Superior temporal gyrus (tissue), 1 donor: ENCODE data around the gene SULF2.

Source experiments
- DNase-seq: peaks from one replicate; pipeline ENCODE4 v3.0.0-alpha.2; 2016; ENCODE audit errors: extremely low spot score

The SULF2 gene

DNA sequence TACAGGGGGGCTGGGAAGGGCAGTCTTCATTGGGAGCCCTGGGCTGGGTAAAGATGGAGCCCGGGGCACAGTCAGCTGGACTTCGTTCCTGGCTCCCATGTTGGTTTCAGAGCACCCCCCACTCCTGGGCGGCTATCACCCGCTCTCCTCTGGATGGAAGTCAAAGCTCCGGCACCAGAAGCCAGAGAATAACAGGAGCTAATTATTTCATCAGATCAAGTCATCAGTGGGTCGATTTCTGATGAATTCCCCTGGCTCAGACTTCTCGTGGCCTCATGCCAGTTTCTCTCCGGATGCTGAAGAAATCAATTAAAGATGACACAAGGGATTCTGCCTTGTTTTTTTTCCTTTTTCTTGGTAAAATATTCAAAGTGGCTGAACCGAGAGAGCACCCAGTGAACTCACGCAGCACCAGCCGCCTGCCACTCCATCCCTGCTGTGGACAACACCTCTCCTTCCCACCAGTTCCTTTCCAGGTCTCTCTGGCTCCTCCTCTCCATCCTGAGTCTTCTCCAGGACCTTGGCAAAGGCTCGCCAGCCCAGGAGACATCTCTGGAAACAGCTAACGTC, 22.5 kb downstream of the SULF2 start:
- DNase-seq: no peak

GRCh38 chr20:47761482-47762047, 23.7 kb downstream of the SULF2 start:
- no peak for DNase-seq

- no peak for DNase-seq
Observed at GRCh38 chr20:47760686-47761481, 24.4 kb downstream of the SULF2 start.

- DNase-seq: no peak
Observed at GRCh38 chr20:47758517-47759450, 26.5 kb downstream of the SULF2 start.

- no peak for DNase-seq
Observed at GRCh38 chr20:47757145-47758035, 27.9 kb downstream of the SULF2 start.

- no peak for DNase-seq
Observed at GRCh38 chr20:47754946-47755652, 30.2 kb downstream of the SULF2 start.

GRCh38 chr20:47754388-47754715, 30.9 kb downstream of the SULF2 start:
- DNase-seq: no peak

DNA sequence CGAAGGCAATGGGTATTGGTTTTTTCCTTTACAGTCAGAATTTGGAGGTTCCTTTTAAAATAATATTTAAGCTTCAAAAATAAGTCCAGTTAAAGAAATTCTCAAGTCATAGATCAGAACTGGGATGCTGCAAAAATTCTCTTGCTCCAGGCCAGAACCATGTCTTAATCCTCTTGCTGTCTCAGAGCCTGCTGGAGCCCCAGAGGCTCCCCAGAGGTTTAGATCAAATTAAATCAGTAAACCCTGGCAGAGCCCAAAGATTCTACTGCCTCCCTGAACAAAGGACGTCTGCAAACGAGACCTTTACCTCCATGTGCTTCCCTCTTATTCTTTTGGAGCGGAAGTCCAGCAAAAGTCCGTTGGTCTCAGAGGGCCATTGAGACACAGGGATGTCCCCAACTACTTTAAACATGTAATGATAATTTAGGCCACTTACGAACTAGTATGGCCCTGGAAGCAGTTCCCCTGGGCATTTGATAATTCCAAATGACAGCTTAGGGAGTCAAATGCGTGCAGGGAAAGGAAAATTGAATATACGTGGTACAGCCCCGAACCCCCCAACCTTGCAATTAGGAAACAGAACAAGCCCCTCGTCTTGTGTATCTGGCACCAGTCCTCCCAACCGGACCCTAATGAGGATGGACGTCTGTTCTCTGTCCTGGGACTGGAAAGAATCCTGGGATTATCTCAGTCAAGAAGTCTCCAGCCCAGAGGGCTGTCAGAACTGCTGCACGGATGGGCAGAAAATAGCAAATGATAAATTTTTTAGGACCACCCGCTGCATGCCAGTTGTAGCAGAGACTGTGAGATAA, 31.5 kb downstream of the SULF2 start:
- DNase-seq: no peak

DNA sequence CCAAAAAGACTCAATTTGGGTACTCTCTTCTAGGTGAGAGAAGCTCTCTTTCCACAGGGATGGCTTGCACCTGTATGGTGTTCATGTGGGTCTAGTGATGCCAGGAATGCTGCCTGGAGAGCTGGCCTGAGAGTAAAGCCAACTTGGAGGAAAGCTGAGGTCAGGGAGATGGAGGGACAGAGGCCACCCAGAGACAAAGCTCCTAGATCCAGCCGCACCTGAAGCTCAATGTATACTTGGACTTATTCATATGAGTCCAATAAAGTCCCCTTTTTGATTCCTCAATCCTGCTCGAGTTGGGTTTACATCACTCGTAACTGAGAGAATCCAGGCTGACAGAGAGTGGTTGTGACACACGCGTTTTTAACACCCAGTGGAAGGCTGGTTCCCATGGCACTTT, 33.8 kb downstream of the SULF2 start:
- DNase-seq: no peak

GRCh38 chr20:47749339-47749738, 35.9 kb downstream of the SULF2 start:
- DNase-seq: no peak

DNA sequence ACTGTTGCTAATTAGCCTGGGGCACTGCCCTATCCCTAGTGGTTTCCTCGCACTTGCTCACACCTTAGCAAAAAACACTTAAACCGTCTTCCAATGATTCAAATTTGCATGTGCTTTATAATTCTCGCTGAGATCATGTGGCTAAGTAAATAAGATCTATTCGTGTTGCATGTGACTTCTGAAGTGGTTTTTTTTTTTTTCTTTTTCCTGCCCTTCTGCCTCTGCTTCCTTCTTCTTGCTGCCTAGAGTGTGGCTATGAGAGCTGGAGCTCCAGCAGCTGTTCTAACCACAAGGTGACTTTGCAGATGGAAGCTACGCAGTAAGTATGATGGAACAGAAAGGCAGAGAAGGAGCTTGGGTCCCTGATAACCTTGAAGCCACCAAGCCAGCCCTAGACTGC, 36.5 kb downstream of the SULF2 start:
- no peak for DNase-seq

DNA sequence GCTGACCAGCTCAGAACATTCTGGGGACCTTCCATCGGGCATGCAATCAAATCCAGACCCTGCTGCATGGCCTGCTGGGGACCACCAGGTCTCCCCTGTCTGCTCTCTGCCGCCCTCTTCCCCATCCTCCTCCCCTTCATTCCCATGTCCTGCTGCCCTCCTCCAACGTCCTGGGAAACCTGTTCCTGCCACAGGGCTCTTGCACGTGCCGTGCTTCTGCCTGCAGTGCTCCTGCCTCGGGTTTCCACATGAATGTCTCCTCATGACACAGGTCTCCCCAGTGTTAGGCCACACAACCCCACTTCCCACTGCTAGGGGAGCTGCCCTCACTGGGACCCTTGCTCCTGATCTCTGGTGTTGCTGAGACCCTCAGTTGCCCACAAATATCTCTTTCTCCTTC, 37.2 kb downstream of the SULF2 start:
- DNase-seq: no peak

DNA sequence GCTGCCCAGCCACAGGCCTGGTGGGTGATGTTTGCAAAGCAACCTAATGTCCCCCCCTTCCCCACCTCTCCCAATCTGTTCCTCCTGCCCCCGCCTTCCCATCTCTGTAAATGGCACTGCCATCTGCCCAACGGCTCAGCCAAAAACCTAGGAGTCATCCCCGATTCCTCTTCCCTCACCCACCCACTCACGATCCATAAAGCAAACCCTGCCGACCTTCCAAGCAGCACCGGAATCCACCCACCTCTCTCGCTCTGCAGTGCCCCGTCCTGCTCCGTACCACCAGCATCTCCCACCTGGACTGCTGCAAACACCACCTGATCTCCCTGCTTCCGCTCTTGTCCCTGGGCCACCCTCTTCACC, 37.6 kb downstream of the SULF2 start:
- DNase-seq: no peak

GRCh38 chr20:47744803-47745202, 40.5 kb downstream of the SULF2 start:
- DNase-seq: no peak

- DNase-seq: no peak
Observed at GRCh38 chr20:47743671-47744070, 41.6 kb downstream of the SULF2 start.

- no peak for DNase-seq
Observed at GRCh38 chr20:47741669-47742608, 43.3 kb downstream of the SULF2 start.

GRCh38 chr20:47740862-47741184, 44.5 kb downstream of the SULF2 start:
- DNase-seq: no peak

DNA sequence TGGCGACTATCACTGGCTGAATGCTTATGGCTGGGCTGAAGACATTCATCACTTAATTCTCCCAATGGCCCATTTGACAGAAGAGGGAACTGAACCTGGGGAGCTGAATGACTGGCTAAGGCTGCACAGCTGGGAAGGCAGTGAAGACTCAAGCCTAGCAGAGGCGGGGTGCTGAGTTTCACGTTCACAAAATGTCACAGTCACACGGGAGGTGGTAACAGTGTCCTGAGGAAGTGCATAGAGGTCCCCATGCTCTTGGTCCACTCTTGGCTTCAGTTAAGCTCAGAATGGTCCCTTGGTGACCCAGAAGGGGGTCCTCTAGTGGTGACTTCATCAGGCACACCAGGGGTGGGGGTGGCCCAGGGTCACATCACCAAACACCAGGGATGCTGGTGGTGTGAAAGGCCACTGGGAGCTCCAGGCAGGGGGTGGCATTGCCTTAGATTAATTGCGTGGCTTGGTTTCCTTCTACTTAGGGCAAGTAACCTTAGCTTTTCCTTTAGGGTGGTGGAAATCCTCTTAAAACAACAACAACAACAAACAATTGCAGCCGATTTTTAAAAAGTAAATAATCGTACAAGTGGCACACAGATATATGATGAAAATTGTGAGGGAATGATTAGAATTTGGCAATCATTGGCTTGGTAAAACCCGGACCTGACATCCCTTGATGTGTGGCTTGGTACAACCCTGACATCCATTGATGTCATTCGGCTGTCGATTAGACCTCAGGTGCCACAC, 45.0 kb downstream of the SULF2 start:
- no peak for DNase-seq
